Adrenal gland (tissue), 12 donors: ENCODE measurements around the gene SLC6A3. TPM values are rescaled to one million over a fixed set of nuclear protein-coding genes. Genes with fewer than 3 reads are reported as not detected.

Experiments used
- DNase-seq, 7 donors: peaks; one replicate each; pipeline ENCODE4 v3.0.0-alpha.2; 2019 to 2020
- H3K27ac ChIP-seq, 5 donors: fragments of 200-600 bp; sonication (generic) in 4 of 5; 1 replicate in 3 of 5; 2 replicates in 2 of 5; pipeline versions ENCODE4 v1.5.1 to v1.8.0; 2016 to 2020; ENCODE audit warnings: mild to moderate bottlenecking in 1 of 5
- H3K27me3 ChIP-seq: fragments of 200-600 bp; 2 replicates; pipeline ENCODE4 v1.8.0; 2021
- H3K36me3 ChIP-seq, 2 donors: fragments of 200-600 bp; replicated peaks in 1 of 2; 1 replicate in 1 of 2; 2 replicates in 1 of 2; pipeline versions ENCODE4 v1.5.1 to v1.8.0; 2018 to 2022
- H3K4me1 ChIP-seq, 2 donors: fragments of 200-600 bp; replicated peaks in 1 of 2; 1 replicate in 1 of 2; 2 replicates in 1 of 2; pipeline versions ENCODE4 v1.5.1 to v1.8.0; 2018 to 2021
- H3K4me3 ChIP-seq, 4 donors: fragments of 200-600 bp; sonication (generic) in 3 of 4; one replicate each; pipeline ENCODE4 v1.5.1; 2016 to 2018
- H3K9me3 ChIP-seq, 3 donors: fragments of 200-600 bp; sonication (generic) in 1 of 3; replicated peaks in 1 of 3; 1 replicate in 2 of 3; 2 replicates in 1 of 3; pipeline versions ENCODE4 v1.5.1 to v1.8.0; 2016 to 2021
- POLR2A ChIP-seq, 2 donors: fragments of 450-650 bp; IDR thresholded peaks; one replicate each; pipeline ENCODE4 v1.6.1; 2017; ENCODE audit warnings: antibody characterized with exemption in 2 of 2, mild to moderate bottlenecking in 2 of 2, moderate library complexity in 1 of 2
- WGBS, 4 donors: extraction: QIAGEN DNeasy Blood & Tissue Kit in 2 of 4; methylation state at CpG; one replicate each; pipeline versions ENCODE4 v1.1.5 to v1.1.7; 2013 to 2017; 5-methylcytosine and 5-hydroxymethylcytosine counted together
- intact Hi-C, 2 donors: fragments of 100-400 bp; cut with DNase I; formaldehyde crosslinking; loops; one replicate each; pipeline versions ENCODE4 v1.14.1 to v1.15.0; 2022 to 2023
- polyA plus RNA-seq, 3 donors: library from polyadenylated mRNA; stranded (reverse); fragments of 200-250 nt in 2 of 3; fragments of 350-450 nt in 1 of 3; fragmentation: Illumina TruSeq in 1 of 3; extraction: RNeasy Lipid Tissue Mini Kit (QIAGEN cat#74804) in 1 of 3; gene quantifications; one replicate each; pipeline ENCODE4 v1.2.3, GENCODE V29; 2013 to 2014
- total RNA-seq, 9 donors: library from RNA; depleted of rRNA in 4 of 9; stranded (reverse); fragments of >200 nt in 4 of 9; fragments of 120-200 nt in 1 of 9; fragmentation: NEBNext Ultra II Directional in 1 of 9; extraction: Animal tissue kit (Norgen Biotek cat#: 25700) in 1 of 9; gene quantifications; one replicate each; pipeline versions ENCODE4 v1.1.0 to v1.2.4, GENCODE V29; 2013 to 2023
- TF ChIP-seq, protein P1 (sequence below), 6 experiments: fragments of 450-650 bp in 4 of 6; fragments of 200-600 bp in 2 of 6; sonication (generic) in 1 of 6; IDR thresholded peaks; 1 replicate in 5 of 6; 2 replicates in 1 of 6; pipeline versions ENCODE4 v1.5.1 to v1.8.0; 2016 to 2021; ENCODE audit warnings: antibody characterized with exemption in 6 of 6, mild to moderate bottlenecking in 2 of 6, moderate library complexity in 1 of 6
- donor health status: healthy with polysubstance abuse.
- donor health status: Bipolar disorder and iron deficiency.
- donor health status: DM: yes; HTN: yes; CAD: no.
- donor health status: DM: no; HTN: no; CAD: no.
- donor health status: DM: no; HTN: no; CAD: no.
- donor health status: DM: yes; HTN: yes; CAD: no.

Gene SLC6A3
- total and polyA plus RNA-seq, 12 donors: 0.10 TPM; not detected in 11

- intact Hi-C loops: no loop called here
- H3K4me3 ChIP-seq: no peak overlapping the region
- no peaks in the 10 kb centered on the region for H3K4me1 ChIP-seq
- WGBS, 4 donors: 58 to 62% (median 61%) methylated on average over 16 to 22 of the region's 22 CpGs
- TF ChIP-seq, protein P1, sequence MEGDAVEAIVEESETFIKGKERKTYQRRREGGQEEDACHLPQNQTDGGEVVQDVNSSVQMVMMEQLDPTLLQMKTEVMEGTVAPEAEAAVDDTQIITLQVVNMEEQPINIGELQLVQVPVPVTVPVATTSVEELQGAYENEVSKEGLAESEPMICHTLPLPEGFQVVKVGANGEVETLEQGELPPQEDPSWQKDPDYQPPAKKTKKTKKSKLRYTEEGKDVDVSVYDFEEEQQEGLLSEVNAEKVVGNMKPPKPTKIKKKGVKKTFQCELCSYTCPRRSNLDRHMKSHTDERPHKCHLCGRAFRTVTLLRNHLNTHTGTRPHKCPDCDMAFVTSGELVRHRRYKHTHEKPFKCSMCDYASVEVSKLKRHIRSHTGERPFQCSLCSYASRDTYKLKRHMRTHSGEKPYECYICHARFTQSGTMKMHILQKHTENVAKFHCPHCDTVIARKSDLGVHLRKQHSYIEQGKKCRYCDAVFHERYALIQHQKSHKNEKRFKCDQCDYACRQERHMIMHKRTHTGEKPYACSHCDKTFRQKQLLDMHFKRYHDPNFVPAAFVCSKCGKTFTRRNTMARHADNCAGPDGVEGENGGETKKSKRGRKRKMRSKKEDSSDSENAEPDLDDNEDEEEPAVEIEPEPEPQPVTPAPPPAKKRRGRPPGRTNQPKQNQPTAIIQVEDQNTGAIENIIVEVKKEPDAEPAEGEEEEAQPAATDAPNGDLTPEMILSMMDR (IDR thresholded peaks at IDR 0.05): no peak
- TF ChIP-seq POLR2A (IDR thresholded peaks at IDR 0.05): no peak
- H3K27ac ChIP-seq: no peak overlapping the region
- DNase-seq: no peak
- no peaks in the 10 kb centered on the region for H3K9me3 ChIP-seq
- peaks cover 14% of the 10 kb centered on the region for H3K27me3 ChIP-seq
- H3K36me3 ChIP-seq: no peaks in the 10 kb centered on the region
These were observed 52.3 kb downstream of the SLC6A3 start for GRCh38 chr5:1392801-1393565.

DNA sequence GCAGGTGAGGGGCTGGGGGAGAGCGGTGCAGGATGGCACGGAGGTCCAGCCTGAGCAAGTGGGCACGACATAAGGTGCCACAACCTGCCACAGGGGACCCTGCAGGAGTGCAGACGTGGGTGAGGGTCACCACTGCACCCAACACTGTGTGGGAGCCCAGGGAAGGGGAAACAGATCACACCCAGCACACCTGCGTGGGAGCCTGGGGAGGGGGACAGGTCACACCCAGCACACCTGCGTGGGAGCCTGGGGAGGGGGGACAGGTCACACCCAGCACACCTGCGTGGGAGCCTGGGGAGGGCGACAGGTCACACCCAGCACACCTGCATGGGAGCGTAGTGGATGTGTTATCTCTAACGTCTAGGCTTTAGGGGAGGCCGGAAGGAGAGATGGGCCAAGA is 53.0 kb downstream of the SLC6A3 start:
- Histone ChIP-seq H3K4me3 (no peak overlapping the region), H3K4me1 (no peaks in the 10 kb centered on the region), H3K27ac (no peak overlapping the region), H3K27me3 (peaks cover 14% of the 10 kb centered on the region), H3K36me3 (no peaks in the 10 kb centered on the region), H3K9me3 (no peaks in the 10 kb centered on the region)
- intact Hi-C loops: no loop called here
- WGBS, 4 donors: 69 to 75% (median 72%) methylated on average over 8 to 11 of the region's 11 CpGs
- DNase-seq: no peak
- TF ChIP-seq, protein P1 (IDR thresholded peaks at IDR 0.05): no peak
- no peak for TF ChIP-seq POLR2A (IDR thresholded peaks at IDR 0.05)

- intact Hi-C loops: no loop called here
- H3K9me3 ChIP-seq: no peaks in the 10 kb centered on the region
- TF ChIP-seq, protein P1 (IDR thresholded peaks at IDR 0.05): no peak
- TF ChIP-seq POLR2A (IDR thresholded peaks at IDR 0.05): no peak
- 68 to 73% (median 71%) methylated on average over 5 to 11 of the region's 11 CpGs; no CpG with 5 or more reads in 1 of the 4 donors for WGBS, 4 donors
- H3K27me3 ChIP-seq: peaks cover 14% of the 10 kb centered on the region
- no peak overlapping the region for H3K27ac ChIP-seq
- peaks cover 0 to 2% of the 10 kb centered on the region in 2 donors for H3K4me1 ChIP-seq
- DNase-seq: no peak
- H3K36me3 ChIP-seq: no peaks in the 10 kb centered on the region
- H3K4me3 ChIP-seq: no peak overlapping the region
These were observed 53.5 kb downstream of the SLC6A3 start for GRCh38 chr5:1391691-1392090.

GRCh38 chr5:1390861-1391600 is 54.2 kb downstream of the SLC6A3 start:
- Histone ChIP-seq H3K4me1 (peaks cover 0 to 6% of the 10 kb centered on the region in 2 donors), H3K27me3 (peaks cover 14% of the 10 kb centered on the region), H3K9me3 (no peaks in the 10 kb centered on the region), H3K27ac (no peak overlapping the region), H3K36me3 (no peaks in the 10 kb centered on the region), H3K4me3 (no peak overlapping the region)
- no peak for DNase-seq
- TF ChIP-seq, protein P1 (IDR thresholded peaks at IDR 0.05): no peak
- TF ChIP-seq POLR2A (IDR thresholded peaks at IDR 0.05): no peak
- intact Hi-C loops: no loop called here
- WGBS, 4 donors: 76 to 80% (median 78%) methylated on average over 8 to 21 of the region's 21 CpGs
